ENCODE results near the gene KHDRBS1. TPM values are rescaled to one million over a fixed set of nuclear protein-coding genes. Genes with fewer than 3 reads are reported as not detected.

The KHDRBS1 gene
- total and polyA plus RNA-seq, 7 experiments from 2014 or later: 89.2 to 162 (median 116) TPM

DNA sequence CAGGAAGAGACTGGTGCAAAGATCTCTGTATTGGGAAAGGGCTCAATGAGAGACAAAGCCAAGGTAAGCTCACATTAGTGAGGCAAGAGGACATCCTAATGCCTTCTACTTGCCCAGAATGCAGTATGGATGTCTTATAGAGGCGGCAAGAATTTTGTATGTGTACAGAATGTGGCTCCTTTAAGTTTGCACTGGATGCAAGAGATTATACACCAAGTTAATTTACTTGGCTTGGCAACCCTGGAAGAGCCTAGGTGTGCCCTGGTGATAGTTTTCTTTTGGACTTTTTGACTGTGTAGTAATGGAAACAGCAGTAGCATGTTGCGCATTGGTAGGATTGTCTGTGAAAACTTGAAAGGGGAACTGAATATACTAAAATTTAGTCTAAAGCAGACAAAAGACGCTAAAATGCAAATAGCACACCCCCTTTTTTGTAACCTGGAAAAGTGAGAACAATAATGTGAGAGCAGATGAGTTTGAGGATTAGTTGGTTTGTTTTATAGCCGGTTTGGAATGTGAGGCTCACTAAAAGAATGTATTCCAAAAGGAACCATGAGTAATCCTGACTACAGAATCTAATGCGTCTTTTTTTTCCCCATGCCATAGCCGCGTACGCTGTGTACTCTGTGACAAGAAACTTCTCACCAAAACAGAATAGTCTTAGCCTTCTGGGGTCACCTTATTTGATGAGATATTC, 18.1 kb downstream of the KHDRBS1 start:
- no peak overlapping the region for H3K27ac ChIP-seq (ENCODE audit: low read depth, low read length)
- H3K36me3 ChIP-seq (ENCODE audit: control insufficient read depth in 2 of 3, insufficient read depth in 3 of 3, low read length in 3 of 3): peaks cover 9 to 57% (median 30%) of the 10 kb centered on the region in 3 experiments
- ATAC-seq: no peak
- CTCF ChIA-PET: interaction anchor here (0.6 to 0.8 kb wide), 2 partner anchors 12 to 57 kb away, joined by 3 to 4 read pairs; no protein-coding TSS in a partner anchor
- POLR2A ChIA-PET: interaction anchor here (1.2 kb wide), 1 partner anchor 8 kb away, joined by 4 read pairs; no protein-coding TSS in a partner anchor
- no peaks in the 10 kb centered on the region for H3K27me3 ChIP-seq (ENCODE audit: control insufficient read depth in 2 of 2, insufficient read depth in 2 of 2, low read length in 2 of 2)
- no peaks in the 10 kb centered on the region for H3K9me3 Mint-ChIP-seq
- H3K9me3 ChIP-seq (ENCODE audit: control insufficient read depth in 2 of 3, low read length in 3 of 3): no peaks in the 10 kb centered on the region
- DNase-seq: no peak
- H3K4me3 Mint-ChIP-seq: no peak overlapping the region
- no peaks in the 10 kb centered on the region for H3K27me3 Mint-ChIP-seq
- H3K27ac Mint-ChIP-seq: peak overlapping the region in 6 of 9 donors; percentile 16 to 59 (median 32)
- peaks cover 6% of the 10 kb centered on the region in 2 donors for H3K4me1 ChIP-seq (ENCODE audit: control insufficient read depth in 2 of 2, insufficient read depth in 2 of 2, low read length in 2 of 2)
- peaks cover 29 to 72% (median 67%) of the 10 kb centered on the region in 7 donors for H3K4me1 Mint-ChIP-seq
- peaks cover 17 to 53% (median 27%) of the 10 kb centered on the region in 5 donors for H3K36me3 Mint-ChIP-seq
- no peak overlapping the region for H3K4me3 ChIP-seq (ENCODE audit: low read length)
- intact Hi-C loops (cut with micrococcal nuclease): loop anchor here in 1 of 2 donors (2.0 kb wide), 1 partner anchor 17 kb away; no protein-coding TSS in a partner anchor

GRCh38 chr1:32032275-32032615, 18.6 kb downstream of the KHDRBS1 start:
- Histone ChIP-seq H3K27me3 (ENCODE audit: control insufficient read depth in 2 of 2, insufficient read depth in 2 of 2, low read length in 2 of 2) (no peaks in the 10 kb centered on the region), H3K27ac (ENCODE audit: low read depth, low read length) (no peak overlapping the region), H3K36me3 (ENCODE audit: control insufficient read depth in 2 of 3, insufficient read depth in 3 of 3, low read length in 3 of 3) (peaks cover 10 to 62% (median 34%) of the 10 kb centered on the region in 3 experiments), H3K9me3 (ENCODE audit: control insufficient read depth in 2 of 3, low read length in 3 of 3) (no peaks in the 10 kb centered on the region), H3K4me1 (ENCODE audit: control insufficient read depth in 2 of 2, insufficient read depth in 2 of 2, low read length in 2 of 2) (peaks cover 6% of the 10 kb centered on the region in 2 donors), H3K4me3 (ENCODE audit: low read length) (no peak overlapping the region)
- peak overlapping the region in 5 of 9 donors; percentile 12 to 66 (median 35) for H3K27ac Mint-ChIP-seq
- peaks cover 17 to 53% (median 27%) of the 10 kb centered on the region in 5 donors for H3K36me3 Mint-ChIP-seq
- no peaks in the 10 kb centered on the region for H3K27me3 Mint-ChIP-seq
- no peaks in the 10 kb centered on the region for H3K9me3 Mint-ChIP-seq
- no peak for DNase-seq
- H3K4me1 Mint-ChIP-seq: peaks cover 24 to 67% (median 63%) of the 10 kb centered on the region in 7 donors
- no peak overlapping the region for H3K4me3 Mint-ChIP-seq
- ATAC-seq: no peak
- ChIA-PET POLR2A (interaction anchor here (0.5 to 1.2 kb wide), 2 partner anchors 8 to 20 kb away, joined by 3 to 4 read pairs; no protein-coding TSS in a partner anchor), CTCF (interaction anchor here (0.8 kb wide), 1 partner anchor 11 kb away, joined by 3 read pairs; no protein-coding TSS in a partner anchor)
- intact Hi-C loops (cut with micrococcal nuclease): no loop called here

DNA sequence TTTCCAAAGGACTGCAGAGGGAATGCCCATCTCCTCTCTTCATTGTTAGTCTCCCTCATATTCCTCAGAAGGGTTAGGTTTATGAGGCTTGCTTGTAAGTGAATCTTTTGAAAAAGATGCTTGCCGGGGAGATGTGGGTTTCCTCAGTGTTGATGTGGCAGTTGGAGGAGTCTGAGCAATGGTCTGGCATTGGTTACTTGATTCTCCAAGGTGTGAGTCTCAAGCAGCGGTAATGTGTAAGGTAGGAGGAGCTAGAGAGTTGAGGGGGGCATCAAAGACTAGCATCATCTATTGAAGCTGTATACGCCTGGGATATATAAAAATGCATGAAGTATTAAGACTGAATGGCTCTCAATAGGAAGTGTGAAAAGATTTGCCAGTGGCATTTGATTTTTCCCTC, 21.5 kb downstream of the KHDRBS1 start:
- intact Hi-C loops (cut with micrococcal nuclease): no loop called here
- ATAC-seq (no peak), DNase-seq (no peak)
- H3K9me3 Mint-ChIP-seq: no peaks in the 10 kb centered on the region
- H3K36me3 Mint-ChIP-seq: peaks cover 21 to 68% (median 37%) of the 10 kb centered on the region in 5 donors
- peaks cover 17 to 47% (median 45%) of the 10 kb centered on the region in 7 donors for H3K4me1 Mint-ChIP-seq
- Histone ChIP-seq H3K27ac (ENCODE audit: low read depth, low read length) (no peak overlapping the region), H3K27me3 (ENCODE audit: control insufficient read depth in 2 of 2, insufficient read depth in 2 of 2, low read length in 2 of 2) (no peaks in the 10 kb centered on the region), H3K4me1 (ENCODE audit: control insufficient read depth in 2 of 2, insufficient read depth in 2 of 2, low read length in 2 of 2) (peaks cover 0 to 5% of the 10 kb centered on the region in 2 donors), H3K9me3 (ENCODE audit: control insufficient read depth in 2 of 3, low read length in 3 of 3) (no peaks in the 10 kb centered on the region), H3K4me3 (ENCODE audit: low read length) (no peak overlapping the region), H3K36me3 (ENCODE audit: control insufficient read depth in 2 of 3, insufficient read depth in 3 of 3, low read length in 3 of 3) (peaks cover 33 to 84% (median 56%) of the 10 kb centered on the region in 3 experiments)
- H3K4me3 Mint-ChIP-seq: peak overlapping the region in 1 of 10 donors; percentile 39
- no peaks in the 10 kb centered on the region for H3K27me3 Mint-ChIP-seq
- ChIA-PET POLR2A (interaction anchor here (0.6 to 1.1 kb wide), 4 partner anchors 12 to 97 kb away, joined by 3 to 5 read pairs (median 3); partner anchors contain the start of genes KHDRBS1 and PTP4A2), CTCF (interaction anchor here (0.9 kb wide), 1 partner anchor 14 kb away, joined by 3 read pairs; no protein-coding TSS in a partner anchor)
- peak overlapping the region in 8 of 9 donors; percentile 16 to 91 (median 44) for H3K27ac Mint-ChIP-seq

DNA sequence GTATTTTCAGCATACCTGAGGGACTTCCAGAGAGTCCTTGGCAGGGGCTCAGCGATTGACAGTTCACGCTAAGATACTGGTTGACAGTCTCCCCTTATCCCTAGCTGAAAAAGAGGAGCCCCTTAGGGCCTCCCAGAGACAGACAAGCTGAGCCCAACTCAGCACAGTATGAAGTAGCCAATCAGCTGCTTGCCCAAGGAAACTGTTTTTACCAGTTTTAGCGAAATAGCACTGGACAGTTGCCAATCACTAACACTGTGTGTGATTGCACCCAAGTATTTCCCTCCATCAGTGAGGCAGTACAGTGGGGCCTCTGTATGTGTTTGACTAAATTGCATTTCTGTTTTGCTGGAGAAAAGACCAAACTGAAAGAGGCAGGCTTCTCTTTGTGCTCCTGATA, 27.0 kb downstream of the KHDRBS1 start:
- DNase-seq (no peak), ATAC-seq (no peak)
- CTCF ChIA-PET: no interaction called here
- H3K4me3 ChIP-seq (ENCODE audit: low read length): no peak overlapping the region
- POLR2A ChIA-PET: interaction anchor here (0.9 kb wide), 1 partner anchor 10 kb away, joined by 3 read pairs; no protein-coding TSS in a partner anchor
- Mint-ChIP-seq H3K36me3 (peaks cover 4 to 54% (median 26%) of the 10 kb centered on the region in 5 donors), H3K27me3 (no peaks in the 10 kb centered on the region), H3K9me3 (no peaks in the 10 kb centered on the region), H3K4me1 (peaks cover 0 to 11% (median 7%) of the 10 kb centered on the region in 7 donors), H3K4me3 (no peak overlapping the region), H3K27ac (peak overlapping the region in 1 of 9 donors; percentile 82)
- H3K4me1 ChIP-seq (ENCODE audit: control insufficient read depth in 2 of 2, insufficient read depth in 2 of 2, low read length in 2 of 2): no peaks in the 10 kb centered on the region
- peaks cover 33 to 72% (median 52%) of the 10 kb centered on the region in 3 experiments for H3K36me3 ChIP-seq (ENCODE audit: control insufficient read depth in 2 of 3, insufficient read depth in 3 of 3, low read length in 3 of 3)
- no peaks in the 10 kb centered on the region for H3K9me3 ChIP-seq (ENCODE audit: control insufficient read depth in 2 of 3, low read length in 3 of 3)
- H3K27ac ChIP-seq (ENCODE audit: low read depth, low read length): no peak overlapping the region
- intact Hi-C loops (cut with micrococcal nuclease): loop anchor here in 1 of 2 donors (10.0 kb wide), 1 partner anchor 714 kb away; no protein-coding TSS in a partner anchor
- no peaks in the 10 kb centered on the region for H3K27me3 ChIP-seq (ENCODE audit: control insufficient read depth in 2 of 2, insufficient read depth in 2 of 2, low read length in 2 of 2)

GRCh38 chr1:32042330-32042729, 28.7 kb downstream of the KHDRBS1 start:
- Mint-ChIP-seq H3K27me3 (no peaks in the 10 kb centered on the region), H3K4me1 (peaks cover 0 to 5% (median 0%) of the 10 kb centered on the region in 7 donors), H3K36me3 (peaks cover 4 to 46% (median 23%) of the 10 kb centered on the region in 5 donors), H3K27ac (peak overlapping the region in 2 of 9 donors; percentile 54 to 85), H3K9me3 (no peaks in the 10 kb centered on the region), H3K4me3 (no peak overlapping the region)
- Histone ChIP-seq H3K4me3 (ENCODE audit: low read length) (no peak overlapping the region), H3K4me1 (ENCODE audit: control insufficient read depth in 2 of 2, insufficient read depth in 2 of 2, low read length in 2 of 2) (no peaks in the 10 kb centered on the region), H3K9me3 (ENCODE audit: control insufficient read depth in 2 of 3, low read length in 3 of 3) (no peaks in the 10 kb centered on the region), H3K36me3 (ENCODE audit: control insufficient read depth in 2 of 3, insufficient read depth in 3 of 3, low read length in 3 of 3) (peaks cover 31 to 76% (median 43%) of the 10 kb centered on the region in 3 experiments), H3K27me3 (ENCODE audit: control insufficient read depth in 2 of 2, insufficient read depth in 2 of 2, low read length in 2 of 2) (no peaks in the 10 kb centered on the region), H3K27ac (ENCODE audit: low read depth, low read length) (no peak overlapping the region)
- no peak for ATAC-seq
- CTCF ChIA-PET: no interaction called here
- intact Hi-C loops (cut with micrococcal nuclease): loop anchor here in 1 of 2 donors (10.0 kb wide), 1 partner anchor 712 kb away; no protein-coding TSS in a partner anchor
- POLR2A ChIA-PET: interaction anchor here (0.5 to 0.9 kb wide), 2 partner anchors 23 to 31 kb away, joined by 3 read pairs; partner anchors contain the start of gene TMEM39B
- no peak for DNase-seq

GRCh38 chr1:32044234-32044633, 30.6 kb downstream of the KHDRBS1 start:
- intact Hi-C loops (cut with micrococcal nuclease): loop anchor here in 1 of 2 donors (10.0 kb wide), 1 partner anchor 711 kb away; no protein-coding TSS in a partner anchor
- DNase-seq (no peak), ATAC-seq (no peak)
- no peak overlapping the region for H3K27ac ChIP-seq (ENCODE audit: low read depth, low read length)
- peaks cover 0 to 6% (median 0%) of the 10 kb centered on the region in 7 donors for H3K4me1 Mint-ChIP-seq
- no peak overlapping the region for H3K4me3 Mint-ChIP-seq
- peaks cover 15 to 78% (median 27%) of the 10 kb centered on the region in 3 experiments for H3K36me3 ChIP-seq (ENCODE audit: control insufficient read depth in 2 of 3, insufficient read depth in 3 of 3, low read length in 3 of 3)
- POLR2A ChIA-PET: interaction anchor here (0.5 to 1.6 kb wide), 4 partner anchors 9 to 31 kb away, joined by 3 to 6 read pairs (median 4); partner anchors contain the start of gene KHDRBS1
- H3K27ac Mint-ChIP-seq: peak overlapping the region in 1 of 9 donors; percentile 58
- peaks cover 0 to 42% (median 23%) of the 10 kb centered on the region in 5 donors for H3K36me3 Mint-ChIP-seq
- no peaks in the 10 kb centered on the region for H3K27me3 Mint-ChIP-seq
- H3K4me1 ChIP-seq (ENCODE audit: control insufficient read depth in 2 of 2, insufficient read depth in 2 of 2, low read length in 2 of 2): no peaks in the 10 kb centered on the region
- no peaks in the 10 kb centered on the region for H3K9me3 ChIP-seq (ENCODE audit: control insufficient read depth in 2 of 3, low read length in 3 of 3)
- no peak overlapping the region for H3K4me3 ChIP-seq (ENCODE audit: low read length)
- no peaks in the 10 kb centered on the region for H3K9me3 Mint-ChIP-seq
- CTCF ChIA-PET: interaction anchor here (1.0 to 1.1 kb wide), 2 partner anchors 12 to 21 kb away, joined by 3 read pairs; no protein-coding TSS in a partner anchor
- no peaks in the 10 kb centered on the region for H3K27me3 ChIP-seq (ENCODE audit: control insufficient read depth in 2 of 2, insufficient read depth in 2 of 2, low read length in 2 of 2)

Data from naive thymus-derived CD4-positive, alpha-beta T cell (primary cell).